ENCODE measurements around the gene HIBADH.
"Not testable (repeated sequence)": the region's sequence is repeated elsewhere in the genome, so short reads cannot be mapped to it uniquely, and the experiment has no call there.

DNA sequence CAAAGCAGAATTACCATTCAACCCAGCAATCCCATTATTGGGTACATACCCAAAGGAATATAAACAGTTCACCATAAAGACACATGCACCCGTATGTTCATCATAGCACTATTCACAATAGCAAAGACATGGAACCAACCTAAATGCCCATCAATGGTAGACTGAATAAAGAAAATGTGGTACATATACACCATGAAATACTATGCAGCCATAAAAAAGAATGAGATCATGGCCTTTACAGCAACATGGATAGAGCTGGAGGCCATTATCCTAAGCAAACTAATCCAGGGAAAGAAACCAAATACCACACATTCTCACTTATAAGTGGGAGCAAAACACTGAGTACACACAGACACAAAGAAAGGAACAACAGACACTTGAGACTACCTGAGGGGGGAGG lies 23.6 kb downstream of the HIBADH start:
- TF ChIP-seq, protein P1, sequence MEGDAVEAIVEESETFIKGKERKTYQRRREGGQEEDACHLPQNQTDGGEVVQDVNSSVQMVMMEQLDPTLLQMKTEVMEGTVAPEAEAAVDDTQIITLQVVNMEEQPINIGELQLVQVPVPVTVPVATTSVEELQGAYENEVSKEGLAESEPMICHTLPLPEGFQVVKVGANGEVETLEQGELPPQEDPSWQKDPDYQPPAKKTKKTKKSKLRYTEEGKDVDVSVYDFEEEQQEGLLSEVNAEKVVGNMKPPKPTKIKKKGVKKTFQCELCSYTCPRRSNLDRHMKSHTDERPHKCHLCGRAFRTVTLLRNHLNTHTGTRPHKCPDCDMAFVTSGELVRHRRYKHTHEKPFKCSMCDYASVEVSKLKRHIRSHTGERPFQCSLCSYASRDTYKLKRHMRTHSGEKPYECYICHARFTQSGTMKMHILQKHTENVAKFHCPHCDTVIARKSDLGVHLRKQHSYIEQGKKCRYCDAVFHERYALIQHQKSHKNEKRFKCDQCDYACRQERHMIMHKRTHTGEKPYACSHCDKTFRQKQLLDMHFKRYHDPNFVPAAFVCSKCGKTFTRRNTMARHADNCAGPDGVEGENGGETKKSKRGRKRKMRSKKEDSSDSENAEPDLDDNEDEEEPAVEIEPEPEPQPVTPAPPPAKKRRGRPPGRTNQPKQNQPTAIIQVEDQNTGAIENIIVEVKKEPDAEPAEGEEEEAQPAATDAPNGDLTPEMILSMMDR (IDR thresholded peaks at IDR 0.05; ENCODE audit: extremely low read depth in 1 of 2, insufficient read depth in 1 of 2, low read depth in 1 of 2, low read length in 2 of 2): not testable (repeated sequence)
- TF ChIP-seq POLR2A (IDR thresholded peaks at IDR 0.05; ENCODE audit: low read depth, low read length); EZH2 (IDR thresholded peaks at IDR 0.05; ENCODE audit: borderline replicate concordance, low read depth, low read length, severe bottlenecking); FOS (IDR thresholded peaks at IDR 0.05; ENCODE audit: borderline replicate concordance, insufficient read depth, low read length): not testable (repeated sequence)

Measured in endothelial cell of umbilical vein (primary cell).